SK-N-SH (cell line): ENCODE data around the gene GPRIN3. TPM values are rescaled to one million over a fixed set of nuclear protein-coding genes. Genes with fewer than 3 reads are reported as not detected.

ENCODE experiments used
- CTCF ChIA-PET: fragments of 300-600, 350-600 bp; formaldehyde crosslinking; extraction: SDS; loops from one replicate; lab custom pipeline; 2021; lab: Yijun Ruan, JAX
- POLR2A ChIA-PET: fragments of 350-600 bp; sonication (Branson Sonifier 250); formaldehyde crosslinking; extraction: SDS; loops from one replicate; lab custom pipeline; 2020; ENCODE audit warnings: antibody characterized with exemption, inconsistent platforms; lab: Yijun Ruan, JAX
- DNase-seq: peaks from one replicate; pipeline ENCODE4 v3.0.0; 2012
- H2AFZ ChIP-seq: fragments of 200-600 bp; sonication (generic); 2 replicates; pipeline ENCODE4 v1.8.1; 2016; ENCODE audit warnings: antibody characterized with exemption, mild to moderate bottlenecking, low read depth
- H3F3A ChIP-seq: fragments of 200-600 bp; sonication (generic); replicated peaks from 2 replicates; pipeline ENCODE3; 2016; ENCODE audit warnings: antibody characterized with exemption, mild to moderate bottlenecking; ENCODE audit not compliant: insufficient read depth
- H3K27ac ChIP-seq, 2 experiments: fragments of 200-500 bp in 1 of 2; fragments of 200-600 bp in 1 of 2; sonication (Bioruptor generic) in 1 of 2; sonication (generic), shearing (Covaris generic) in 1 of 2; 2 replicates each; pipeline versions ENCODE4 v1.5.1 to v1.6.1; 2014 to 2016; ENCODE audit warnings: low read depth in 2 of 2, inconsistent platforms in 1 of 2, low read length in 1 of 2, mild to moderate bottlenecking in 1 of 2, mixed read lengths in 1 of 2
- H3K27me3 ChIP-seq: fragments of 200-600 bp; sonication (generic), shearing (Covaris generic); 2 replicates; pipeline ENCODE4 v1.6.1; 2016; ENCODE audit warnings: mixed run types; ENCODE audit not compliant: insufficient read depth
- H3K36me3 ChIP-seq, 2 experiments: fragments of 200-500 bp in 1 of 2; fragments of 200-600 bp in 1 of 2; sonication (Bioruptor generic) in 1 of 2; sonication (generic) in 1 of 2; replicated peaks in 1 of 2; 2 replicates each; pipeline versions ENCODE3 to v1.5.1; 2014 to 2016; ENCODE audit warnings: low read length in 1 of 2, mild to moderate bottlenecking in 1 of 2; ENCODE audit not compliant: insufficient read depth in 2 of 2, control insufficient read depth in 1 of 2
- H3K4me1 ChIP-seq, 2 experiments: fragments of 200-500 bp in 1 of 2; fragments of 200-600 bp in 1 of 2; sonication (Bioruptor generic) in 1 of 2; sonication (generic), shearing (Covaris generic) in 1 of 2; 2 replicates each; pipeline versions ENCODE4 v1.5.1 to v1.6.1; 2014 to 2016; ENCODE audit warnings: low read depth in 1 of 2, low read length in 1 of 2, mixed run types in 1 of 2; ENCODE audit not compliant: insufficient read depth in 2 of 2, control insufficient read depth in 1 of 2
- H3K4me2 ChIP-seq: fragments of 200-600 bp; sonication (generic), shearing (Covaris generic); 2 replicates; pipeline ENCODE4 v1.6.1; 2017; ENCODE audit warnings: mixed run types
- H3K4me3 ChIP-seq, 2 experiments: fragments of 200-500 bp in 1 of 2; fragments of 200-600 bp in 1 of 2; sonication (Bioruptor generic) in 1 of 2; sonication (generic), shearing (Covaris generic) in 1 of 2; 2 replicates each; pipeline versions ENCODE4 v1.5.1 to v1.8.1; 2014 to 2016; ENCODE audit warnings: low read depth in 2 of 2, inconsistent platforms in 1 of 2, low read length in 1 of 2, mild to moderate bottlenecking in 1 of 2, mixed read lengths in 1 of 2, moderate library complexity in 1 of 2
- H3K79me2 ChIP-seq: fragments of 200-600 bp; sonication (generic); 2 replicates; pipeline ENCODE4 v1.8.1; 2017; ENCODE audit warnings: mild to moderate bottlenecking; ENCODE audit not compliant: insufficient read depth
- H3K9ac ChIP-seq: fragments of 200-600 bp; sonication (generic); 2 replicates; pipeline ENCODE4 v1.6.1; 2017; ENCODE audit warnings: mixed run types
- H3K9me2 ChIP-seq: fragments of 200-600 bp; sonication (generic); 2 replicates; pipeline ENCODE4 v1.6.1; 2017; ENCODE audit warnings: mixed run types
- H3K9me3 ChIP-seq: fragments of 200-600 bp; sonication (generic); 2 replicates; pipeline ENCODE4 v1.6.1; 2017; ENCODE audit warnings: mixed run types, mild to moderate bottlenecking, moderate library complexity
- H4K20me1 ChIP-seq: fragments of 200-600 bp; sonication (generic); 2 replicates; pipeline ENCODE4 v1.6.1; 2017; ENCODE audit warnings: mild to moderate bottlenecking, mixed run types; ENCODE audit not compliant: insufficient read depth
- EZH2phosphoT487 ChIP-seq: fragments of 200-600 bp; sonication (generic); IDR thresholded peaks from 2 replicates; pipeline ENCODE4 v1.6.1; 2017; ENCODE audit warnings: low read depth, mixed run types, mild to moderate bottlenecking, antibody characterized with exemption, moderate library complexity, borderline replicate concordance
- FOXM1 ChIP-seq: IDR thresholded peaks from 2 replicates; pipeline ENCODE4 v1.4.0; 2012; ENCODE audit warnings: low read depth, mild to moderate bottlenecking
- GABPA ChIP-seq: IDR thresholded peaks from 2 replicates; pipeline ENCODE4 v1.4.0; 2012; ENCODE audit warnings: low read depth, mild to moderate bottlenecking
- RFX5 ChIP-seq: IDR thresholded peaks from 2 replicates; pipeline ENCODE4 v1.6.1; 2012; ENCODE audit warnings: mild to moderate bottlenecking, improper control_type of control experiment, low read length
- SMC3 ChIP-seq: IDR thresholded peaks from 2 replicates; pipeline ENCODE4 v1.6.1; 2012; ENCODE audit warnings: low read depth, low read length, improper control_type of control experiment
- TEAD4 ChIP-seq: IDR thresholded peaks from 2 replicates; pipeline ENCODE4 v1.4.0; 2012; ENCODE audit warnings: mild to moderate bottlenecking, borderline replicate concordance; ENCODE audit not compliant: insufficient read depth
- WGBS: methylation state at CpG from one replicate; pipeline ENCODE4 v1.1.6; 2017; ENCODE audit warnings: low lambda C conversion rate; 5-methylcytosine and 5-hydroxymethylcytosine counted together
- polyA plus RNA-seq, 3 experiments: library from polyadenylated mRNA; depleted of rRNA; stranded (reverse); fragments of >200 nt; gene quantifications; 2 replicates each; pipeline ENCODE4 v1.2.3, GENCODE V29; 2012
- TF ChIP-seq, protein P1 (sequence below): IDR thresholded peaks from 2 replicates; pipeline ENCODE4 v1.4.0; 2012; ENCODE audit warnings: low read depth
- TF ChIP-seq, protein P2 (sequence below): IDR thresholded peaks from 2 replicates; pipeline ENCODE4 v1.6.1; 2012; ENCODE audit warnings: mild to moderate bottlenecking, low read depth, low read length, moderate library complexity
- TF ChIP-seq, protein P3 (sequence below): IDR thresholded peaks from 2 replicates; pipeline ENCODE4 v1.4.0; 2012; ENCODE audit warnings: low read depth, borderline replicate concordance

The GPRIN3 gene
- polyA plus RNA-seq, 1 of the 3 experiments (the other 2 are of a cell fraction): not detected

DNA sequence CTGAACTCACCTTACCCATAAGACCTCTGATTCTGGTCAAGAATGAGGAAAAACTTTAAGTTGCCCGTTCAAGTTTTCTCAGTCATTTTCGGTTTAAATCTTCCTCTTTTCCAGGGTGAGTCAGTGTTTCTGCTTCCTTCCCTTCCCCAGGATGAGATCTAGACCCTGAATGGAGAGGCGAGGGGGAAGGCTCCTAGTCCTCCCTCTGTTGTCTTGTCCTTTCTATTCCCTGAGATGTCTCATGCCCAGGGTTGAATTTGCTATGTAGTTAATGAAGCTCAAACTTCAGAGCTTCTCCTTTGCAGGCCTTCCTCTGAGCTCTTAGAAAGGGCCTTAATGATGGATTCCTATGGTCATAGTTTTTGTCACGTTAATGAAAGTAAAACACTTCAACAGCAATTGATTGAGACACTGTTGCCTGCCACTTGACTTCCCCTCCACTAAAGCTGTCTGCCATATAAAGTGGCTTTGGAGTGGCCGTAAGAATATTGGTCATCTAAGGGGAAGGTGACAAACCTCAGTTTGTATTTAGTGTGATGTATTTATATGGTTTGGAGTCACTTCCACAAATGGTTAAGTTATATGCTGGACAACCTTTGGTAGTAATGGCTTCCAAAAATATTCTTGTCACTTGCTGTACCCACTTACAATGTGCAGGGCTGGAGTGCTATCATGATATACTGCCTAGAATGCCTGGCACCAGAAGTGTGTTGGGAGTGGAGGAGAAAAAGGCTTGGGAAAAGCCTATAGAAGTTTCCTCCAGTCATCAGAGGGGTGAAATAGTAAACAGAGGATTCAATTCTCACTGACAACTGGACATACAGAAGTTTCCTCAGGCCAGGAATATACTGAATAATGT lies 24.3 kb upstream of the GPRIN3 start (continued):
- TF ChIP-seq, protein P1, sequence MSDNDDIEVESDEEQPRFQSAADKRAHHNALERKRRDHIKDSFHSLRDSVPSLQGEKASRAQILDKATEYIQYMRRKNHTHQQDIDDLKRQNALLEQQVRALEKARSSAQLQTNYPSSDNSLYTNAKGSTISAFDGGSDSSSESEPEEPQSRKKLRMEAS: no peak
- TF ChIP-seq FOXM1: no peak
- no peak for TF ChIP-seq SMC3
- no peak for TF ChIP-seq RFX5
- no peak for TF ChIP-seq GABPA
- TF ChIP-seq, protein P2, sequence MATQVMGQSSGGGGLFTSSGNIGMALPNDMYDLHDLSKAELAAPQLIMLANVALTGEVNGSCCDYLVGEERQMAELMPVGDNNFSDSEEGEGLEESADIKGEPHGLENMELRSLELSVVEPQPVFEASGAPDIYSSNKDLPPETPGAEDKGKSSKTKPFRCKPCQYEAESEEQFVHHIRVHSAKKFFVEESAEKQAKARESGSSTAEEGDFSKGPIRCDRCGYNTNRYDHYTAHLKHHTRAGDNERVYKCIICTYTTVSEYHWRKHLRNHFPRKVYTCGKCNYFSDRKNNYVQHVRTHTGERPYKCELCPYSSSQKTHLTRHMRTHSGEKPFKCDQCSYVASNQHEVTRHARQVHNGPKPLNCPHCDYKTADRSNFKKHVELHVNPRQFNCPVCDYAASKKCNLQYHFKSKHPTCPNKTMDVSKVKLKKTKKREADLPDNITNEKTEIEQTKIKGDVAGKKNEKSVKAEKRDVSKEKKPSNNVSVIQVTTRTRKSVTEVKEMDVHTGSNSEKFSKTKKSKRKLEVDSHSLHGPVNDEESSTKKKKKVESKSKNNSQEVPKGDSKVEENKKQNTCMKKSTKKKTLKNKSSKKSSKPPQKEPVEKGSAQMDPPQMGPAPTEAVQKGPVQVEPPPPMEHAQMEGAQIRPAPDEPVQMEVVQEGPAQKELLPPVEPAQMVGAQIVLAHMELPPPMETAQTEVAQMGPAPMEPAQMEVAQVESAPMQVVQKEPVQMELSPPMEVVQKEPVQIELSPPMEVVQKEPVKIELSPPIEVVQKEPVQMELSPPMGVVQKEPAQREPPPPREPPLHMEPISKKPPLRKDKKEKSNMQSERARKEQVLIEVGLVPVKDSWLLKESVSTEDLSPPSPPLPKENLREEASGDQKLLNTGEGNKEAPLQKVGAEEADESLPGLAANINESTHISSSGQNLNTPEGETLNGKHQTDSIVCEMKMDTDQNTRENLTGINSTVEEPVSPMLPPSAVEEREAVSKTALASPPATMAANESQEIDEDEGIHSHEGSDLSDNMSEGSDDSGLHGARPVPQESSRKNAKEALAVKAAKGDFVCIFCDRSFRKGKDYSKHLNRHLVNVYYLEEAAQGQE: no peak
- TF ChIP-seq, protein P3, sequence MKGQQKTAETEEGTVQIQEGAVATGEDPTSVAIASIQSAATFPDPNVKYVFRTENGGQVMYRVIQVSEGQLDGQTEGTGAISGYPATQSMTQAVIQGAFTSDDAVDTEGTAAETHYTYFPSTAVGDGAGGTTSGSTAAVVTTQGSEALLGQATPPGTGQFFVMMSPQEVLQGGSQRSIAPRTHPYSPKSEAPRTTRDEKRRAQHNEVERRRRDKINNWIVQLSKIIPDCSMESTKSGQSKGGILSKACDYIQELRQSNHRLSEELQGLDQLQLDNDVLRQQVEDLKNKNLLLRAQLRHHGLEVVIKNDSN: no peak

DNA sequence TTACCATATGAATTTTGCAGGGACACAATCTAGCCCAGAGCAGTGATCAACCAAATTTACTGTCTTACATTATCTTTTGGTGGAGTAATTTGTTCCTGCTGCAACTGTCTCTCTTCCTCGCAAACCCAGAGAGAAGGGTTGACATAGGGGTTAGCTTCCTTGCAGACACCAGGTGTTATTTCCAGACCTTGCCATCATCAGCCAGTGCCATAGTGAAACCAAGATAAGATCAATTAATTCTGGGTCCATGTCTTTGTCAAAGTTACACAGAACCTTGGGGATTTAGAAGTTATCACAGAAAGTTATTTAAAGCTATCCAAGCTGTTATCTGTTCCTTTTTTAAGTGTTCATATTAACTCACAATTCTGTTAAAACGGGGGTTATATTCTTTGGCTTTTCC lies 23.6 kb upstream of the GPRIN3 start:
- H3F3A ChIP-seq: no peaks in the 10 kb centered on the region
- no peak overlapping the region for H3K4me2 ChIP-seq
- H3K36me3 ChIP-seq: no peaks in the 10 kb centered on the region
- H3K4me3 ChIP-seq: no peak overlapping the region
- TF ChIP-seq EZH2phosphoT487 (no peak), TEAD4 (no peak)
- H3K9ac ChIP-seq: no peak overlapping the region
- DNase-seq: no peak
- H3K27ac ChIP-seq: no peak overlapping the region
- no peaks in the 10 kb centered on the region for H4K20me1 ChIP-seq
- H3K79me2 ChIP-seq: no peaks in the 10 kb centered on the region
- H2AFZ ChIP-seq: no peak overlapping the region
- 61% methylated on average over 2 of the region's 2 CpGs for WGBS
- H3K9me2 ChIP-seq: no peaks in the 10 kb centered on the region
- no peaks in the 10 kb centered on the region for H3K9me3 ChIP-seq
- CTCF ChIA-PET: no interaction called here
- peaks cover 0 to 4% of the 10 kb centered on the region in 2 experiments; a peak in 1 of 4 replicates for H3K4me1 ChIP-seq
- no peaks in the 10 kb centered on the region for H3K27me3 ChIP-seq
- POLR2A ChIA-PET: no interaction called here
